Effector memory CD4-positive, alpha-beta T cell (primary cell): ENCODE measurements around the gene TSPAN15.

Experiments used
- DNase-seq, 3 donors: peaks; one replicate each; pipeline ENCODE4 v3.0.0-alpha.2; 2020
- H3K27ac ChIP-seq: 2 replicates; pipeline ENCODE4 v1.7.0; 2013; ENCODE audit warnings: mild to moderate bottlenecking, low read length, moderate library complexity; ENCODE audit not compliant: insufficient read depth, poor library complexity, severe bottlenecking
- H3K27me3 ChIP-seq: replicated peaks from 2 replicates; pipeline ENCODE4 v1.7.0; 2013; ENCODE audit warnings: mild to moderate bottlenecking, low read length; ENCODE audit not compliant: insufficient read depth, control insufficient read depth, poor library complexity, severe bottlenecking
- H3K36me3 ChIP-seq: 2 replicates; pipeline ENCODE4 v1.7.0; 2013; ENCODE audit warnings: mild to moderate bottlenecking, low read length, moderate library complexity; ENCODE audit not compliant: control insufficient read depth, insufficient read depth
- H3K4me1 ChIP-seq: 2 replicates; pipeline ENCODE4 v1.7.0; 2013; ENCODE audit warnings: low read length, mild to moderate bottlenecking; ENCODE audit not compliant: control insufficient read depth, insufficient read depth, poor library complexity, severe bottlenecking
- H3K4me3 ChIP-seq: 2 replicates; pipeline ENCODE4 v1.7.0; 2013; ENCODE audit warnings: low read length, low read depth, mild to moderate bottlenecking; ENCODE audit not compliant: insufficient read depth, poor library complexity, severe bottlenecking
- H3K9me3 ChIP-seq: 2 replicates; pipeline ENCODE4 v1.7.0; 2013; ENCODE audit warnings: mild to moderate bottlenecking, low read length, moderate library complexity; ENCODE audit not compliant: control insufficient read depth

Gene TSPAN15

GRCh38 chr10:69470463-69471384 is 19.5 kb downstream of the TSPAN15 start:
- no peak overlapping the region for H3K27ac ChIP-seq
- H3K27me3 ChIP-seq: no peaks in the 10 kb centered on the region
- H3K9me3 ChIP-seq: no peaks in the 10 kb centered on the region
- H3K36me3 ChIP-seq: no peaks in the 10 kb centered on the region
- no peak for DNase-seq
- peaks cover 7% of the 10 kb centered on the region for H3K4me1 ChIP-seq
- H3K4me3 ChIP-seq: no peak overlapping the region

- no peak for DNase-seq
- Histone ChIP-seq H3K27me3 (no peaks in the 10 kb centered on the region), H3K36me3 (no peaks in the 10 kb centered on the region), H3K9me3 (no peaks in the 10 kb centered on the region), H3K4me1 (no peaks in the 10 kb centered on the region), H3K27ac (no peak overlapping the region), H3K4me3 (no peak overlapping the region)
Observed at GRCh38 chr10:69472142-69472541, 20.9 kb downstream of the TSPAN15 start.

GRCh38 chr10:69472544-69472943 is 21.3 kb downstream of the TSPAN15 start:
- Histone ChIP-seq H3K27me3 (no peaks in the 10 kb centered on the region), H3K4me3 (no peak overlapping the region), H3K4me1 (no peaks in the 10 kb centered on the region)

GRCh38 chr10:69473304-69473990 is 22.2 kb downstream of the TSPAN15 start:
- no peaks in the 10 kb centered on the region for H3K36me3 ChIP-seq
- H3K27ac ChIP-seq: no peak overlapping the region
- no peak overlapping the region for H3K4me3 ChIP-seq
- H3K27me3 ChIP-seq: no peaks in the 10 kb centered on the region
- H3K4me1 ChIP-seq: no peaks in the 10 kb centered on the region
- no peaks in the 10 kb centered on the region for H3K9me3 ChIP-seq
- DNase-seq: no peak

More at GRCh38 chr10:69472544-69472943, 21.3 kb downstream of the TSPAN15 start:
- Histone ChIP-seq H3K9me3 (no peaks in the 10 kb centered on the region), H3K36me3 (no peaks in the 10 kb centered on the region), H3K27ac (no peak overlapping the region)
- DNase-seq: no peak

- DNase-seq: no peak
- Histone ChIP-seq H3K4me3 (no peak overlapping the region), H3K36me3 (no peaks in the 10 kb centered on the region), H3K27me3 (no peaks in the 10 kb centered on the region), H3K4me1 (no peaks in the 10 kb centered on the region), H3K9me3 (no peaks in the 10 kb centered on the region), H3K27ac (no peak overlapping the region)
Observed at GRCh38 chr10:69474742-69475432, 23.6 kb downstream of the TSPAN15 start.

- no peak for DNase-seq
- Histone ChIP-seq H3K9me3 (no peaks in the 10 kb centered on the region), H3K36me3 (no peaks in the 10 kb centered on the region), H3K27ac (no peak overlapping the region), H3K4me1 (no peaks in the 10 kb centered on the region), H3K4me3 (no peak overlapping the region), H3K27me3 (no peaks in the 10 kb centered on the region)
Observed at GRCh38 chr10:69475433-69475830, 24.2 kb downstream of the TSPAN15 start.

- Histone ChIP-seq H3K9me3 (no peaks in the 10 kb centered on the region), H3K27me3 (no peaks in the 10 kb centered on the region), H3K4me3 (no peak overlapping the region), H3K27ac (no peak overlapping the region), H3K36me3 (no peaks in the 10 kb centered on the region), H3K4me1 (no peaks in the 10 kb centered on the region)
- no peak for DNase-seq
Observed at GRCh38 chr10:69477968-69478597, 26.8 kb downstream of the TSPAN15 start.

GRCh38 chr10:69479240-69480067 is 28.2 kb downstream of the TSPAN15 start:
- DNase-seq: no peak
- H3K4me1 ChIP-seq: no peaks in the 10 kb centered on the region
- no peaks in the 10 kb centered on the region for H3K9me3 ChIP-seq

GRCh38 chr10:69480068-69480412 is 28.8 kb downstream of the TSPAN15 start:
- no peak overlapping the region for H3K27ac ChIP-seq
- H3K36me3 ChIP-seq: no peaks in the 10 kb centered on the region
- DNase-seq: no peak
- no peaks in the 10 kb centered on the region for H3K9me3 ChIP-seq
- no peaks in the 10 kb centered on the region for H3K4me1 ChIP-seq
- no peaks in the 10 kb centered on the region for H3K27me3 ChIP-seq
- H3K4me3 ChIP-seq: no peak overlapping the region

More at GRCh38 chr10:69479240-69480067, 28.2 kb downstream of the TSPAN15 start:
- Histone ChIP-seq H3K27ac (no peak overlapping the region), H3K36me3 (no peaks in the 10 kb centered on the region), H3K4me3 (no peak overlapping the region), H3K27me3 (no peaks in the 10 kb centered on the region)
